ENCODE measurements around the gene EXO1.

The EXO1 gene

DNA sequence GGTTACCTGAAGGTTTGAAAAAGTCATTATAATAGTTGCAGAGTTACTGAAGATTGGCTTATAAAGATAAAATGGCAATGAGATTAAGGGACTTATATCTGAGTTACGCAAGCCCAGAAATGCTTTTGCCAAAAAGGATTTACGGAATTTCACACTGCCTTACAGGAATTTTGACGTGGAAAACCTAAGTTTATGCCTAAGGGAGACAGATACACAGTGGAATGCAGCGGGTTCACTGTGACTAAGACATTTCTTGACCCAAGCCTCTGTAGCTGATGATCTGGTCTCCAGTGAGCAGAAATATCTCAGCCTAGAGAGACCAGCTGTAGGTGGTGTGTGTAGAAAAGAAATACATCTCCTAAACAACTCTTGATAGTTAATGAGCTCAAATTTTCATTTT, 10.1 kb upstream of the EXO1 start:
- H3K27ac ChIP-seq (ENCODE audit: low read depth, low read length) = no peak overlapping the region
- no peak overlapping the region for H3K9ac ChIP-seq (ENCODE audit: low read depth, low read length)
- no peaks in the 10 kb centered on the region for H3K36me3 ChIP-seq (ENCODE audit: insufficient read depth, low read length)
- no peaks in the 10 kb centered on the region for H3K9me3 ChIP-seq (ENCODE audit: insufficient read depth, low read depth, low read length)
- no peaks in the 10 kb centered on the region for H3K4me1 ChIP-seq (ENCODE audit: insufficient read depth, low read length)
- H3K4me3 ChIP-seq (ENCODE audit: low read length) = no peak overlapping the region
- no peaks in the 10 kb centered on the region for H3K27me3 ChIP-seq (ENCODE audit: insufficient read depth, low read length)
- WGBS = 81% methylated on average over 4 of the region's 4 CpGs

DNA sequence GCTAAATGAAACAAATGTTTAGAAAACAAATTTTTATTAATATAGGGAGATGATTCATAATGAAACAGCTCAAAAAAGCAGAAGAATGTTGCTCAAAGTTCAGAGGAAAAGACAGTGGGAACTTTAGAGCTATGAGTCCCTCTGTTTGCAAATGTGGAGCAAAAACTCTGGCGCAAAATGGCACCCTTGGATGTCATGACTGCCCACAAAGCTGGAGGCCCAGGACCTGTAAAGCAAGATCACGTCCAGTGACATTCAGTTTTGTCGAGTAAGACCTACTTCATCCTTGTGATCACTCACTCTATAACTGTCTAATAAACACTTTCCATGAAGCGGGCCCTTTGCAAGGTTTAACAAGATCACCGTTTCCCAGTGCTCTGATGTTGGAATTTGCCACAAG, 9.1 kb upstream of the EXO1 start:
- Histone ChIP-seq H3K36me3 (ENCODE audit: insufficient read depth, low read length) (no peaks in the 10 kb centered on the region), H3K9me3 (ENCODE audit: insufficient read depth, low read depth, low read length) (no peaks in the 10 kb centered on the region), H3K4me3 (ENCODE audit: low read length) (no peak overlapping the region), H3K27ac (ENCODE audit: low read depth, low read length) (no peak overlapping the region), H3K4me1 (ENCODE audit: insufficient read depth, low read length) (no peaks in the 10 kb centered on the region), H3K27me3 (ENCODE audit: insufficient read depth, low read length) (no peaks in the 10 kb centered on the region), H3K9ac (ENCODE audit: low read depth, low read length) (no peak overlapping the region)
- 96% methylated on average over 5 of the region's 5 CpGs for WGBS

DNA sequence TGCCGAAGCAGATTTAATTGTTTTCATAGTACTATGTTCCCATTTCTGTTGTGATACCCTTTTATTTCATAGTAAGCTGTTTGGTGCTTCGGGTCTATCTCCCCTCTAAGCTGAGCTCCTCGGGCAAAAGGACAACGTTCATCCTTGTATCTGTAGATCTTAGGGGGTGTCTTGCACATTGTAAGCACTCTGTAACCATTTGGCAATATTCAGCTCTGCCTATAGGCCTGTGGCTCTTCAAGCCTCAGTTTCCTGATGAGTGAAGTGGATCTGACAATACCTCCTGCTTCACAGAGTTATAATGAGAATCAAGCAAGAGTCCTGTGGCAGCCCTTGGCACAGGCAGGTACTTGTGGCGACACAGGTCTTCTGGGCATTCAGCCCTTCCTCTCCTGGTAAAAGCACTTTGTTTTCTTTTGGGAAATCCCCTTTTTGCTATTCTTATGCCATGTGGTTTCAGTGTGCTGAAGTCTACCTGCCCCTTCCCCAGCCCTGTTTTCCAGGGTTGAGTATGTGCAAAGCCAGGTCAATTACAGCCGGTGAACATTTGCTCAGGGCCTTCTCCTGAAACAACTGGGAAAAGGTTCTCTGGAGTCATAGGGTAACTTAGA, 8.5 kb upstream of the EXO1 start:
- Histone ChIP-seq H3K9ac (ENCODE audit: low read depth, low read length) (no peak overlapping the region), H3K4me1 (ENCODE audit: insufficient read depth, low read length) (no peaks in the 10 kb centered on the region)
- 90% methylated on average over 6 of the region's 6 CpGs for WGBS

DNA sequence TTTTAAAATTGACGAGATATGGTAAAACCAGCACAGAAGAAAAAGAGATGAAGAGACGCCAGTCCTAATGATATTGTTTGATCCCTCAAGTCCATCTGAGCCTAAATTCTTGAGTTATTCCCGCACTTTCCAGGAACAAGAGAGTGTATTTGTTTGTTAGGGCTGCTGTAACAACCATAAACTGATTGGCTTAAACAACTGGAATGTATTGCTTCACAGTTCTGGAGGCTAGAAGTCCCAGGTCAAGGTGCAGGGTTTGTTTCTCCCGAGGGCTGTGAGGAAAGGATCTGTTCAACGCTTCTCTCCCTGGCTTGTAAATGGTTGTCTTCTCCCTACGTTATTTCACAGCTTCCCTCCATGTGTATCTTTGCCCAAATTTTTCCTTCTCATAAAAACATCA, 7.8 kb upstream of the EXO1 start:
- Histone ChIP-seq H3K27ac (ENCODE audit: low read depth, low read length) (no peak overlapping the region), H3K27me3 (ENCODE audit: insufficient read depth, low read length) (no peaks in the 10 kb centered on the region)
- 93% methylated on average over 6 of the region's 6 CpGs for WGBS

More for the DNA sequence above, 8.5 kb upstream of the EXO1 start:
- Histone ChIP-seq H3K27ac (ENCODE audit: low read depth, low read length) (no peak overlapping the region), H3K9me3 (ENCODE audit: insufficient read depth, low read depth, low read length) (no peaks in the 10 kb centered on the region), H3K4me3 (ENCODE audit: low read length) (no peak overlapping the region), H3K36me3 (ENCODE audit: insufficient read depth, low read length) (no peaks in the 10 kb centered on the region), H3K27me3 (ENCODE audit: insufficient read depth, low read length) (no peaks in the 10 kb centered on the region)

GRCh38 chr1:241841691-241842090, 6.3 kb upstream of the EXO1 start:
- no peaks in the 10 kb centered on the region for H3K36me3 ChIP-seq (ENCODE audit: insufficient read depth, low read length)
- no peaks in the 10 kb centered on the region for H3K9me3 ChIP-seq (ENCODE audit: insufficient read depth, low read depth, low read length)
- 93% methylated on average over 3 of the region's 3 CpGs for WGBS
- no peak overlapping the region for H3K9ac ChIP-seq (ENCODE audit: low read depth, low read length)
- H3K27me3 ChIP-seq (ENCODE audit: insufficient read depth, low read length) = no peaks in the 10 kb centered on the region
- H3K4me3 ChIP-seq (ENCODE audit: low read length) = no peak overlapping the region
- no peak overlapping the region for H3K27ac ChIP-seq (ENCODE audit: low read depth, low read length)
- no peaks in the 10 kb centered on the region for H3K4me1 ChIP-seq (ENCODE audit: insufficient read depth, low read length)

More for the DNA sequence above, 7.8 kb upstream of the EXO1 start:
- Histone ChIP-seq H3K36me3 (ENCODE audit: insufficient read depth, low read length) (no peaks in the 10 kb centered on the region), H3K4me1 (ENCODE audit: insufficient read depth, low read length) (no peaks in the 10 kb centered on the region), H3K4me3 (ENCODE audit: low read length) (no peak overlapping the region), H3K9me3 (ENCODE audit: insufficient read depth, low read depth, low read length) (no peaks in the 10 kb centered on the region), H3K9ac (ENCODE audit: low read depth, low read length) (no peak overlapping the region)

GRCh38 chr1:241842565-241842964, 5.4 kb upstream of the EXO1 start:
- H3K9me3 ChIP-seq (ENCODE audit: insufficient read depth, low read depth, low read length) = no peaks in the 10 kb centered on the region
- no CpG with 5 or more reads among the region's 2 CpGs for WGBS
- no peak overlapping the region for H3K27ac ChIP-seq (ENCODE audit: low read depth, low read length)
- no peak overlapping the region for H3K9ac ChIP-seq (ENCODE audit: low read depth, low read length)
- H3K27me3 ChIP-seq (ENCODE audit: insufficient read depth, low read length) = no peaks in the 10 kb centered on the region
- no peak overlapping the region for H3K4me3 ChIP-seq (ENCODE audit: low read length)
- peaks cover 7% of the 10 kb centered on the region; the same call in 1 of the 2 replicates for H3K4me1 ChIP-seq (ENCODE audit: insufficient read depth, low read length)
- no peaks in the 10 kb centered on the region for H3K36me3 ChIP-seq (ENCODE audit: insufficient read depth, low read length)

GRCh38 chr1:241844593-241844992, 3.4 kb upstream of the EXO1 start:
- Histone ChIP-seq H3K4me3 (ENCODE audit: low read length) (no peak overlapping the region), H3K36me3 (ENCODE audit: insufficient read depth, low read length) (peaks cover 8% of the 10 kb centered on the region; the same call in 1 of the 2 replicates), H3K27ac (ENCODE audit: low read depth, low read length) (no peak overlapping the region), H3K9me3 (ENCODE audit: insufficient read depth, low read depth, low read length) (no peaks in the 10 kb centered on the region), H3K27me3 (ENCODE audit: insufficient read depth, low read length) (no peaks in the 10 kb centered on the region), H3K9ac (ENCODE audit: low read depth, low read length) (no peak overlapping the region), H3K4me1 (ENCODE audit: insufficient read depth, low read length) (peaks cover 15% of the 10 kb centered on the region; the same call in 1 of the 2 replicates)
- WGBS = 94% methylated on average over 4 of the region's 6 CpGs

DNA sequence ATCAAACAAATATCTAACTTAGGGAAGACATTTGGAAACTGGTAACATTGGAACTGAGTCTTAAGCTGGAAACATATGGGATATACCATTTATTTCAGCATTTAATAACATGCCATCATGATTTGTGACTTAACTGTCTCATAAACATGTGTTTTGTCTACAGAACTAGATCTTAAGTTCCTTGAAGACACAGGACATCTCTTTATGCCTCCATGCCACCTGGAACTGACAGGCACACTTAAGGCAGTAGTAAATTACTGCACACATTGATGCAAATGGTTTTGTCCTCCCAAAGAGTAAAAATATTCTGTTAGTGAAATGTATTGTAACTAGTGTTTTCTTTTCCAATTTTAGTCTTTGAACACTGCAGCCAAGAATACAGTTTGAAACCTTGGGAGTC, 1.6 kb upstream of the EXO1 start:
- Histone ChIP-seq H3K4me1 (ENCODE audit: insufficient read depth, low read length) (peaks cover 15% of the 10 kb centered on the region; the same call in 1 of the 2 replicates), H3K4me3 (ENCODE audit: low read length) (no peak overlapping the region), H3K36me3 (ENCODE audit: insufficient read depth, low read length) (peaks cover 23% of the 10 kb centered on the region), H3K9ac (ENCODE audit: low read depth, low read length) (no peak overlapping the region), H3K9me3 (ENCODE audit: insufficient read depth, low read depth, low read length) (no peaks in the 10 kb centered on the region), H3K27ac (ENCODE audit: low read depth, low read length) (no peak overlapping the region), H3K27me3 (ENCODE audit: insufficient read depth, low read length) (no peaks in the 10 kb centered on the region)

DNA sequence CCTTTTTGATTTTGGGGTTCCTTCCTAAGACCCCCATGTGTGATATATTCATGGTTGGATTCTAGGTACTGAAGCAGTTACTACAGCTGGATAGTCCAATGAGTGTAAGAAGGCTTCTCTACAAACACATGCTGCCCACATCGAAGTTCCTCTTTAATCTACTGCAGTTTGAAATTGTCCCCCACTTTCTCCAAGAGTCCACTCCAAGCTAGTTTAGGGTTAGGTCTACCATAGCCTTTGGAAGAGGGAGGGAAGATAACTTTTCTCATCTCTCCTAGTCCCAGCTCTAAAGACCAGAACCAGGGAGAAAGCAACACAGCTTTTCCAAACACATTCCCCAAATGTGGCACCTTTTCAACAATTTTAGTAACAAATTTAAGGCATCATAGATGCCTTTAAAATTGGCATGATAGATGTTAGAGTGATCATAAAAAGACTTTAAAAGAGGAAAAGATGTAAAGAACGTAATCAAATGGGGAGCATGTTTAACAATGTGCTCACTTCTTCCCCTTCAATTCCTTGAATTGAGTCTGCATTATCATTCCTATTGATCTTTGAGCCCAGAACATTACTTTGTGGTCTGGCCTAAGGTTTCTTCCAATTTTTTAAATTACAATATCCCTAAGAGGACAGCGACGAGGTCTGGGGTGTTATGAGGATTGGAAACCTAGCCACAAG, 1.0 kb upstream of the EXO1 start:
- H3K9me3 ChIP-seq (ENCODE audit: insufficient read depth, low read depth, low read length) = no peaks in the 10 kb centered on the region
- H3K4me3 ChIP-seq (ENCODE audit: low read length) = peak overlapping the region; percentile 85
- peak overlapping the region; percentile 88; the same call in 1 of the 2 replicates for H3K9ac ChIP-seq (ENCODE audit: low read depth, low read length)
- peak overlapping the region; percentile 98; the same call in 1 of the 2 replicates for H3K27ac ChIP-seq (ENCODE audit: low read depth, low read length)
- H3K27me3 ChIP-seq (ENCODE audit: insufficient read depth, low read length) = no peaks in the 10 kb centered on the region
- H3K36me3 ChIP-seq (ENCODE audit: insufficient read depth, low read length) = peaks cover 29% of the 10 kb centered on the region
- peaks cover 15% of the 10 kb centered on the region; the same call in 1 of the 2 replicates for H3K4me1 ChIP-seq (ENCODE audit: insufficient read depth, low read length)
- 80% methylated on average over 4 of the region's 4 CpGs for WGBS

- H3K9me3 ChIP-seq (ENCODE audit: insufficient read depth, low read depth, low read length) = no peaks in the 10 kb centered on the region
- H3K4me1 ChIP-seq (ENCODE audit: insufficient read depth, low read length) = peaks cover 15% of the 10 kb centered on the region; the same call in 1 of the 2 replicates
- peaks cover 33% of the 10 kb centered on the region for H3K36me3 ChIP-seq (ENCODE audit: insufficient read depth, low read length)
- H3K4me3 ChIP-seq (ENCODE audit: low read length) = peak overlapping the region; percentile 85
- 1% methylated on average over 4 of the region's 6 CpGs for WGBS
- H3K27ac ChIP-seq (ENCODE audit: low read depth, low read length) = peak overlapping the region; percentile 98
- no peaks in the 10 kb centered on the region for H3K27me3 ChIP-seq (ENCODE audit: insufficient read depth, low read length)
- H3K9ac ChIP-seq (ENCODE audit: low read depth, low read length) = peak overlapping the region; percentile 88; the same call in 1 of the 2 replicates
These were observed 536 bp upstream of the EXO1 start for GRCh38 chr1:241847540-241847795.

DNA sequence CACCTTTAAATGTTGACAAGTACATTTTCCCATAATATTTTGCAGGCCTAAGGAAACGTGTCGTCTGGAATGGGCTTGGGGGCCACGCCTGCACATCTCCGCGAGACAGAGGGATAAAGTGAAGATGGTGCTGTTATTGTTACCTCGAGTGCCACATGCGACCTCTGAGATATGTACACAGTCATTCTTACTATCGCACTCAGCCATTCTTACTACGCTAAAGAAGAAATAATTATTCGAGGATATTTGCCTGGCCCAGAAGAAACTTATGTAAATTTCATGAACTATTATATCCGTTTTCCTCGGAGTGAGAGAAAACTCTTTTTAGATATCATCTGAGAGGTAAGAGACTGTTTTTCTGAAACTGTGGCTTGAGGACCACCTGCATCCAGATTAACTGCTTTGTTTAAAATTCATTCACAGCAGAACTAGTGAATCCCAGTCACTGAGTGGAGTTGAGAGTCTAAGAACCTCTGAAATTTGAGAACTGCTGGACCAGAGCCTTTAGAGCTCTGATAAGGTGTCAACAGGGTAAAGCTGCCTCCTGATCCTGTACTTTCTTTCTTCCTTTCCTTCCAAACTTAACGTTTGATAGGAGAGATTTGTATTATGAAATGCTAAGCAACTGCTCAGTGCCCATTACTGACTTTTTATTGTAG, 811 bp downstream of the EXO1 start:
- no peaks in the 10 kb centered on the region for H3K9me3 ChIP-seq (ENCODE audit: insufficient read depth, low read depth, low read length)
- peaks cover 46% of the 10 kb centered on the region for H3K36me3 ChIP-seq (ENCODE audit: insufficient read depth, low read length)
- H3K9ac ChIP-seq (ENCODE audit: low read depth, low read length) = peak overlapping the region; percentile 88
- H3K4me3 ChIP-seq (ENCODE audit: low read length) = peak overlapping the region; percentile 85
- no peaks in the 10 kb centered on the region for H3K27me3 ChIP-seq (ENCODE audit: insufficient read depth, low read length)
- H3K4me1 ChIP-seq (ENCODE audit: insufficient read depth, low read length) = peaks cover 15% of the 10 kb centered on the region; the same call in 1 of the 2 replicates
- 8% methylated on average over 13 of the region's 13 CpGs for WGBS
- no peak overlapping the region for H3K27ac ChIP-seq (ENCODE audit: low read depth, low read length)
